Loucy (cell line): ENCODE data around the gene FAHD2B.
"Not testable (repeated sequence)": the region's sequence is repeated elsewhere in the genome, so short reads cannot be mapped to it uniquely, and the experiment has no call there.

Experiments
- H2AFZ ChIP-seq: fragments of 200-600 bp; sonication (generic); 2 replicates; pipeline ENCODE4 v1.6.0; 2016; ENCODE audit warnings: antibody characterized with exemption, mild to moderate bottlenecking, low read length, moderate library complexity
- H3F3A ChIP-seq: fragments of 200-600 bp; 2 replicates; pipeline ENCODE4 v1.6.0; 2016; ENCODE audit warnings: antibody characterized with exemption, low read depth, mild to moderate bottlenecking
- H3K27me3 ChIP-seq: fragments of 200-600 bp; sonication (generic); 2 replicates; pipeline ENCODE4 v1.6.1; 2014; ENCODE audit warnings: low read length, mild to moderate bottlenecking; ENCODE audit not compliant: insufficient read depth, poor library complexity, severe bottlenecking
- H3K36me3 ChIP-seq: fragments of 200-600 bp; sonication (generic); 2 replicates; pipeline ENCODE4 v1.6.1; 2016; ENCODE audit warnings: low read length; ENCODE audit not compliant: insufficient read depth
- H3K4me1 ChIP-seq: fragments of 200-600 bp; sonication (generic); 2 replicates; pipeline ENCODE4 v1.5.1; 2014; ENCODE audit warnings: low read length, mild to moderate bottlenecking; ENCODE audit not compliant: insufficient read depth, poor library complexity, severe bottlenecking
- H3K4me2 ChIP-seq: fragments of 200-600 bp; sonication (generic); 2 replicates; pipeline ENCODE4 v1.6.0; 2014; ENCODE audit warnings: antibody characterized with exemption, low read length, low read depth, mild to moderate bottlenecking; ENCODE audit not compliant: poor library complexity, severe bottlenecking
- H3K4me3 ChIP-seq: fragments of 200-600 bp; sonication (generic); 2 replicates; pipeline ENCODE4 v1.5.1; 2014; ENCODE audit warnings: low read length, mild to moderate bottlenecking, mixed read lengths; ENCODE audit not compliant: poor library complexity, severe bottlenecking
- H3K79me2 ChIP-seq: fragments of 200-600 bp; sonication (generic); 2 replicates; pipeline ENCODE4 v1.6.1; 2014; ENCODE audit warnings: low read length; ENCODE audit not compliant: insufficient read depth
- H3K9ac ChIP-seq: fragments of 200-600 bp; sonication (generic); 2 replicates; pipeline ENCODE4 v1.6.0; 2014; ENCODE audit warnings: mild to moderate bottlenecking, low read depth, low read length, moderate library complexity; ENCODE audit not compliant: poor library complexity, severe bottlenecking
- H3K9me2 ChIP-seq: fragments of 200-600 bp; sonication (generic); replicated peaks from 2 replicates; pipeline ENCODE4 v1.6.1; 2016; ENCODE audit warnings: low read depth, low read length, mixed read lengths
- H3K9me3 ChIP-seq: fragments of 200-600 bp; sonication (generic); 2 replicates; pipeline ENCODE4 v1.6.1; 2014; ENCODE audit warnings: mild to moderate bottlenecking, antibody characterized with exemption, low read length, low read depth; ENCODE audit not compliant: insufficient read depth
- H4K20me1 ChIP-seq: fragments of 200-600 bp; sonication (generic); 2 replicates; pipeline ENCODE4 v1.6.0; 2014; ENCODE audit warnings: antibody characterized with exemption, low read length, mild to moderate bottlenecking; ENCODE audit not compliant: insufficient read depth, poor library complexity, severe bottlenecking
- TF ChIP-seq, protein P1 (sequence below): fragments of 200-600 bp; sonication (generic); conservative IDR thresholded peaks from 2 replicates; pipeline ENCODE4 v1.5.1; 2014; ENCODE audit warnings: mild to moderate bottlenecking, antibody characterized with exemption, low read length

The FAHD2B gene

DNA sequence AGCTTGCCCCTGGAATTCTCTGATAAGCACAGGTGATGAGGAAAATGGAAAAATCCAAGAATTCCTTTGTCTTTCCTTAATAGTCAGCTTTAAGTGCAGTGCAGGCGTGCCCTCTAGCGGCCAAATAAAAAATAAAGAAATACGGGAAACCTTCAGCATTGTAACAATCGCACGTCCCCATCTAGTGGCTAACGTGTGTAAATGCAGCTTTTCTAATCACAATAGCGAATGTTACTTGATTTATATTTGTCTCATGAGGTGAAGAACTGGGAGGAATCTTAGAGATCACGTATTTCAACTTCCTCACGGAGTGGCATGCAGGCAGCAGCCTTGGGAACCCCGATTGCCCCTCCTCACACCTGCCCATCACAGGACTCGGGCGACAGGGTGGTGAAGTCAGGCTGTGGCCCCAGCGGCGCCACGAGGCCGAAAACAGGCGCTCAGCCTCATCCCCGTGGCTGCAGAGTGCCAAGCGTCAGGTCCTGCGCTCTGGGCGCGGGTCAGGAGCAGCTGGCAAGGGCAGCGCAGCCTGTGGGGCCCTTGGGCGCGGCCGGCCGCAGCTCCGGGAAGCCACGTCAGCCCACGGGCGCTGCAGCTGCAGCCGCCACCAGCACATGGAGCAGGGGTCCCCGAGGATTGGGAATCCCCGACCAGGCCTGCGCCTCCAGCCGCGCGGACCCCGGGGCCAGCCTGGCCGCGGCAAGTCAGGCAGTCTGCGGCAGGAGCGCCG, 17.8 kb upstream of the FAHD2B start:
- TF ChIP-seq, protein P1, sequence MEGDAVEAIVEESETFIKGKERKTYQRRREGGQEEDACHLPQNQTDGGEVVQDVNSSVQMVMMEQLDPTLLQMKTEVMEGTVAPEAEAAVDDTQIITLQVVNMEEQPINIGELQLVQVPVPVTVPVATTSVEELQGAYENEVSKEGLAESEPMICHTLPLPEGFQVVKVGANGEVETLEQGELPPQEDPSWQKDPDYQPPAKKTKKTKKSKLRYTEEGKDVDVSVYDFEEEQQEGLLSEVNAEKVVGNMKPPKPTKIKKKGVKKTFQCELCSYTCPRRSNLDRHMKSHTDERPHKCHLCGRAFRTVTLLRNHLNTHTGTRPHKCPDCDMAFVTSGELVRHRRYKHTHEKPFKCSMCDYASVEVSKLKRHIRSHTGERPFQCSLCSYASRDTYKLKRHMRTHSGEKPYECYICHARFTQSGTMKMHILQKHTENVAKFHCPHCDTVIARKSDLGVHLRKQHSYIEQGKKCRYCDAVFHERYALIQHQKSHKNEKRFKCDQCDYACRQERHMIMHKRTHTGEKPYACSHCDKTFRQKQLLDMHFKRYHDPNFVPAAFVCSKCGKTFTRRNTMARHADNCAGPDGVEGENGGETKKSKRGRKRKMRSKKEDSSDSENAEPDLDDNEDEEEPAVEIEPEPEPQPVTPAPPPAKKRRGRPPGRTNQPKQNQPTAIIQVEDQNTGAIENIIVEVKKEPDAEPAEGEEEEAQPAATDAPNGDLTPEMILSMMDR = peak; percentile 77
- H3F3A ChIP-seq, H4K20me1 ChIP-seq, H3K27me3 ChIP-seq, H3K4me1 ChIP-seq, H3K9me2 ChIP-seq, H3K36me3 ChIP-seq, H3K9me3 ChIP-seq: not testable (repeated sequence)
- peak overlapping the region; percentile 99 for H2AFZ ChIP-seq
- peak overlapping the region; percentile 79 for H3K9ac ChIP-seq
- H3K79me2 ChIP-seq = peaks cover 12% of the 10 kb centered on the region; the same call in 1 of the 2 replicates
- peak overlapping the region; percentile 74 for H3K4me2 ChIP-seq
- peak overlapping the region; percentile 78 for H3K4me3 ChIP-seq

GRCh38 chr2:97111246-97111645, 16.6 kb upstream of the FAHD2B start:
- H3K9me2 ChIP-seq, H4K20me1 ChIP-seq, H3F3A ChIP-seq, H3K4me2 ChIP-seq, H3K4me3 ChIP-seq, H3K27me3 ChIP-seq, H3K4me1 ChIP-seq, H2AFZ ChIP-seq, H3K79me2 ChIP-seq, H3K9me3 ChIP-seq, H3K36me3 ChIP-seq, H3K9ac ChIP-seq: not testable (repeated sequence)

DNA sequence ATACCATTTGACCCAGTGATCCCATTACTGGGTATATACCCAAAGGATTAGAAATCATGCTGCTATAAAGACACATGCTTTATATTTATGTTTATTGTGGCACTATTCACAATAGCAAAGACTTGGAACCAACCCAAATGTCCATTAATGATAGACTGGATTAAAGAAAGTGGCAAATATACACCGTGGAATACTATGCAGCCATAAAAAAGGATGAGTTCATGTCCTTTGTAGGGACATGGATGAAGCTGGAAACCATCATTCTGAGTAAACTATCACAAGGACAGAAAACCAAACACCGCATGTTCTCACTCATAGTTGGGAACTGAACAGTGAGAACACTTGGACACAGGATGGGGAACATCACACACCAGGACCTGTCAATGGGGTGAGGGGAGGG, 12.2 kb upstream of the FAHD2B start:
- H3K9me2 ChIP-seq, H4K20me1 ChIP-seq, H3K4me3 ChIP-seq, H3K79me2 ChIP-seq, H3F3A ChIP-seq, H3K27me3 ChIP-seq, H3K9ac ChIP-seq, H3K36me3 ChIP-seq, H3K9me3 ChIP-seq, H3K4me1 ChIP-seq, H2AFZ ChIP-seq, H3K4me2 ChIP-seq: not testable (repeated sequence)

DNA sequence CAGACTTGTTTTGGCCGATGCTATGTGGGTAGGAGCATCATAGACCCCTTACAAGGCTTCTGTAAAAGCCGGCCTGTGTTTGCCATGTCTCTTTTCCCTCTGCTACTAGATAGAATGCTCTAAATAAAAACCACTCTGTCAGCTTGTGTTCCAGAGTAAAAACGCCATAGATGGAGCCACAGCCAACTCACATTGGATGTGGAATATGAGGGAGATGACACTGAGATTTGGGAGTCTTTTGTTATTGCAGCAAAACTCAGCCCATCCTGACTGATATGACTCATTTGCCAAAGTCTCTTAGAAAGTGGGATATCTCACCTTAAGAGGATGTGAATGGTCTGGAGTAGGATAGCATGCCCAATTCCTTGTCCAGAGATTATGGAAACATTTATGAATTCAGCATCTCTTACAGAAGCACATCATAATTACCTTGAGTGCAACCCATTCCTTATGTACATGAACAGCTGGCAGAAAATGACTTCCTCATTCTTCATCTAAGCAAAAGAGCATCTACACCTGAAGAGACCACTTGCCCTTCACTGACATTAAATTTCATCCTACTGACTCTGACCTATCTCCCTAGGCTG, 4.2 kb upstream of the FAHD2B start:
- H3K9me3 ChIP-seq, H3K4me2 ChIP-seq, H4K20me1 ChIP-seq, H3K4me1 ChIP-seq, H3K27me3 ChIP-seq, H3K9ac ChIP-seq, H3K9me2 ChIP-seq, H3F3A ChIP-seq, H3K36me3 ChIP-seq, H3K79me2 ChIP-seq, H2AFZ ChIP-seq, H3K4me3 ChIP-seq: not testable (repeated sequence)
